ENCODE data around the gene MBD2.

- TF ChIP-seq CTCF (IDR thresholded peaks at IDR 0.05) (no peak), EZH2 (IDR thresholded peaks at IDR 0.05; ENCODE audit: borderline replicate concordance, insufficient read depth, low read depth, low read length, poor library complexity, severe bottlenecking) (no peak)
Observed at GRCh38 chr18:54134053-54134452, 90.4 kb downstream of the MBD2 start.
